ENCODE results near the gene CELF4.

DNA sequence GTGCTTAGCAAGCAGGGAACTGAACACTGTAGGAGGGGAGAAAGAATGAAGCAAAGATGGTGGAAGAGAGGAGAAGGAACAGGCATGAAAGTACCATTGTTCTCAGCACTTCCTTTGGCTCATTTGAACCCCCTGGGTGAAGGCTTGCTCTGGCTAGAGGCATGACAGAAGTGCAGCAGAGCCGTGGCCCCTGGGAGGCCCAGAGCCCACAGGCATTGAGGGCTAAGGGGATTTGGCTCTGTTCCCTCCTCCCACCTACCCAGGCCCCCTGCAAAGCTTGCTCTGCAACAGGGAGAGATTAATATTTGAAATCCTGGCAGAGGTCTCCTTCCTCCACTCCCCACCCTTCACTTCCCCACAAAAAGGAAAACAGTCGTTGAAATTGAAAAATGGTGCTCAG is 262.6 kb downstream of the CELF4 start:
- TF ChIP-seq CTCF (IDR thresholded peaks at IDR 0.05) (no peak), POLR2A (IDR thresholded peaks at IDR 0.05) (no peak)
